Ectodermal cell (in vitro differentiated cells): ENCODE measurements around the gene LRIF1.

Source experiments
- H3K27ac ChIP-seq: 2 replicates; pipeline ENCODE4 v1.7.0; 2013; ENCODE audit warnings: mild to moderate bottlenecking, low read depth, low read length; ENCODE audit not compliant: insufficient read depth, poor library complexity, severe bottlenecking
- H3K27me3 ChIP-seq: 2 replicates; pipeline ENCODE4 v1.7.0; 2013; ENCODE audit warnings: mild to moderate bottlenecking, low read length; ENCODE audit not compliant: insufficient read depth, control insufficient read depth, poor library complexity, severe bottlenecking
- H3K36me3 ChIP-seq: one replicate; pipeline ENCODE4 v1.7.0; 2013; ENCODE audit warnings: low read length; ENCODE audit not compliant: control insufficient read depth, insufficient read depth
- H3K4me1 ChIP-seq: one replicate; pipeline ENCODE4 v1.7.0; 2013; ENCODE audit warnings: low read length; ENCODE audit not compliant: control insufficient read depth, insufficient read depth
- H3K4me3 ChIP-seq: 2 replicates; pipeline ENCODE4 v1.7.0; 2013; ENCODE audit warnings: low read depth, low read length, control low read depth; ENCODE audit not compliant: insufficient read depth
- H3K9me3 ChIP-seq: 2 replicates; pipeline ENCODE4 v1.7.0; 2013; ENCODE audit warnings: mild to moderate bottlenecking, low read length, moderate library complexity; ENCODE audit not compliant: control insufficient read depth
- WGBS, 2 experiments: methylation state at CpG; one replicate each; pipeline ENCODE4 v1.1.7; 2013; ENCODE audit warnings: missing lambda C conversion rate in 2 of 2; 5-methylcytosine and 5-hydroxymethylcytosine counted together

Gene LRIF1

DNA sequence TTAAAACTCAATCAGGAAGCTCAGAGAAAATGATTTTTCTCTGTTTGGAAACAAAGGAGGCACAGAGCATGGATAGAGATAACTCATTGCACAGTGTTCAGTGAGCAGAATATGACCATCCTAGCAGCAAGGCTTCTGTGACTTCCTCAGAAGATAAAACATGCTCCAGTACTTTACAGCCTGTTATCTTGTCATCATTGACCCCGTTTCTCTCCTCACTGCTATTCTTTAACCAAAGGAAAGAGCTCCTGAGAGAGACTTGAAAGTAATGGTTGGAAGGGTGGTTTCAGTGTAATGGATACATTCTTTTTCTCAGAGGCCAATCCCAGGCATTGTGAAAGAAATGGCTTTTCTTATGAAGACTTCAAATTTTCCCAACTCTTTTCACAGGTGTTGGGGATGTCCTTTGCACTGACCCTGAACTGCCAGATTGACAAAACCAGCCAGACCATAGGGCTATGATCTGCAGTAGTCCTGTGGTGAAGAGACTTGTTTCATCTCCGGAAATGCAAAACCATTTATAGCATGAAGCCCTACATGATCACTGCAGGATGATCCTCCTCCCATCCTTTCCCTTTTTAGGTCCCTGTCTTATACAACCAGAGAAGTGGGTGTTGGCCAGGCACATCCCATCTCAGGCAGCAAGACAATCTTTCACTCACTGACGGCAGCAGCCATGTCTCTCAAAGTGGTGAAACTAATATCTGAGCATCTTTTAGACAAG, 64.8 kb downstream of the LRIF1 start:
- Histone ChIP-seq H3K27me3 (no peaks in the 10 kb centered on the region), H3K4me3 (no peak overlapping the region), H3K4me1 (no peaks in the 10 kb centered on the region), H3K9me3 (no peaks in the 10 kb centered on the region), H3K27ac (no peak overlapping the region), H3K36me3 (no peaks in the 10 kb centered on the region)
- WGBS, 2 experiments: 93 to 94% methylated on average over 2 to 3 of the region's 3 CpGs

DNA sequence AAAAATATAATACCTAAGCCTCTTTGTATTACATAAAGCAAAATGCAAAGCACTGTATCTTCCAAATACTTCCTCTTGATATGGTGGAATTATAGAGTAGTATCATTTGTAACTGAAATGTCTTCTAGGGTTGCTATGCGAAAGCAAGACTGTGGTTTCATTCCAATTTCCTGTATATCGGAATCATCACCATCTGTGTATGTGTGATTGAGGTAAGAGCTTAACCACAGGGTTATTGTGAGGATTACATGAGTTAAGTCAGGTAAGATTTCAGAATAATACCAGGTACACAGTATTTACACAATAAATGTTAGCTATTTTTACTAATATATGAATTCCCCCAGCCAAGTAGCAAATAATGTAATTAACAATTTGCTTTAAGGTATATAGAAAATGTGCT, 66.0 kb downstream of the LRIF1 start:
- no peaks in the 10 kb centered on the region for H3K9me3 ChIP-seq
- H3K36me3 ChIP-seq: no peaks in the 10 kb centered on the region
- 93 to 100% methylated on average over 2 of the region's 2 CpGs for WGBS, 2 experiments

More for the DNA sequence above, 66.0 kb downstream of the LRIF1 start:
- H3K27ac ChIP-seq: no peak overlapping the region
- no peak overlapping the region for H3K4me3 ChIP-seq
- no peaks in the 10 kb centered on the region for H3K4me1 ChIP-seq
- H3K27me3 ChIP-seq: no peaks in the 10 kb centered on the region
